K562 (cell line): ENCODE measurements around the gene PSEN1. TPM values are rescaled to one million over a fixed set of nuclear protein-coding genes. Genes with fewer than 3 reads are reported as not detected.

Experiments
- ESRRB ChIP-seq: fragments of 250-450 bp; sonication (Bioruptor Pico); IDR thresholded peaks from 2 replicates; pipeline ENCODE4 v1.5.0; 2020; ENCODE audit warnings: mild to moderate bottlenecking, moderate library complexity, borderline replicate concordance
- FOS ChIP-seq: IDR thresholded peaks from 3 replicates; pipeline ENCODE4 v1.6.1; 2011; ENCODE audit not compliant: insufficient read length; ENCODE audit errors: extremely low read depth
- MIER1 ChIP-seq: fragments of 450-650 bp; IDR thresholded peaks from 2 replicates; pipeline ENCODE4 v1.6.1; 2016; ENCODE audit warnings: antibody characterized with exemption, mild to moderate bottlenecking, low read depth
- NRF1 ChIP-seq, 2 experiments: fragments of 450-650 bp; IDR thresholded peaks in 1 of 2; conservative IDR thresholded peaks in 1 of 2; 2 replicates each; pipeline ENCODE4 v1.6.1; 2014; ENCODE audit warnings: mild to moderate bottlenecking in 2 of 2
- SRSF1 ChIP-seq: fragments of 200-400 bp; formaldehyde crosslinking; IDR thresholded peaks from 2 replicates; pipeline ENCODE4 v1.6.1; 2017; ENCODE audit warnings: mild to moderate bottlenecking, low read depth, low read length, moderate library complexity
- ZC3H4 ChIP-seq: sonication (generic); formaldehyde crosslinking; IDR thresholded peaks from 2 replicates; pipeline ENCODE4 v1.9.0; 2021; ENCODE audit warnings: missing genetic modification reagents, borderline replicate concordance
- ZNF561 ChIP-seq: fragments of 450-650 bp; formaldehyde crosslinking; conservative IDR thresholded peaks from 2 replicates; pipeline ENCODE4 v1.4.0; 2020; ENCODE audit warnings: mild to moderate bottlenecking, moderate library complexity
- polyA plus RNA-seq, 8 experiments: library from polyadenylated mRNA; depleted of rRNA in 4 of 8; stranded (reverse) in 5 of 8; unstranded in 3 of 8; fragments of >200 nt; fragmentation: Nextera tagmentation in 2 of 8; fragmentation: Illumina TruSeq in 1 of 8; extraction: Ambion mirVana in 2 of 8; extraction: Trizol in 1 of 8; gene quantifications; 2 replicates each; pipeline versions ENCODE4 v1.2.1 to v1.2.3, GENCODE V29; 2011 to 2014; ENCODE audit warnings: inconsistent platforms in 1 of 8, missing spikeins in 1 of 8
- total RNA-seq, 7 experiments: library from RNA; depleted of rRNA in 6 of 7; stranded (reverse); fragments of >200 nt in 6 of 7; fragmentation: Illumina TruSeq in 2 of 7; extraction: Trizol in 2 of 7; gene quantifications; 2 replicates each; pipeline versions ENCODE4 v1.2.1 to v1.2.3, GENCODE V29; 2011 to 2021; ENCODE audit warnings: low replicate concordance in 1 of 7
- TF ChIP-seq, protein P1 (sequence below): sonication (generic); formaldehyde crosslinking; IDR thresholded peaks from 2 replicates; pipeline ENCODE4 v1.8.0; 2022; ENCODE audit warnings: mild to moderate bottlenecking, missing genetic modification reagents
- TF ChIP-seq, protein P2 (sequence below): fragments of 450-650 bp; IDR thresholded peaks from 2 replicates; pipeline ENCODE4 v1.6.1; 2016; ENCODE audit warnings: missing biosample characterization, missing genetic modification characterization
- TF ChIP-seq, protein P3 (sequence below): fragments of 250-450 bp; sonication (Bioruptor Pico); IDR thresholded peaks from 2 replicates; pipeline ENCODE4 v1.8.0; 2021; ENCODE audit warnings: borderline replicate concordance, mild to moderate bottlenecking, moderate library complexity; ENCODE audit not compliant: poor library complexity, severe bottlenecking
- TF ChIP-seq, protein P4 (sequence below), 2 experiments: fragments of 450-650 bp in 1 of 2; sonication (generic) in 1 of 2; formaldehyde crosslinking in 1 of 2; IDR thresholded peaks; 2 replicates each; pipeline versions ENCODE4 v1.7.1 to v1.9.0; 2016 to 2022; ENCODE audit warnings: inconsistent platforms in 1 of 2, mild to moderate bottlenecking in 1 of 2, missing genetic modification reagents in 1 of 2

The PSEN1 gene
- total and polyA plus RNA-seq, 9 of the 15 experiments (the other 6 are each of a cell fraction or from before 2014, with no cell fraction given): 6.5 to 25.2 (median 14.3) TPM

DNA sequence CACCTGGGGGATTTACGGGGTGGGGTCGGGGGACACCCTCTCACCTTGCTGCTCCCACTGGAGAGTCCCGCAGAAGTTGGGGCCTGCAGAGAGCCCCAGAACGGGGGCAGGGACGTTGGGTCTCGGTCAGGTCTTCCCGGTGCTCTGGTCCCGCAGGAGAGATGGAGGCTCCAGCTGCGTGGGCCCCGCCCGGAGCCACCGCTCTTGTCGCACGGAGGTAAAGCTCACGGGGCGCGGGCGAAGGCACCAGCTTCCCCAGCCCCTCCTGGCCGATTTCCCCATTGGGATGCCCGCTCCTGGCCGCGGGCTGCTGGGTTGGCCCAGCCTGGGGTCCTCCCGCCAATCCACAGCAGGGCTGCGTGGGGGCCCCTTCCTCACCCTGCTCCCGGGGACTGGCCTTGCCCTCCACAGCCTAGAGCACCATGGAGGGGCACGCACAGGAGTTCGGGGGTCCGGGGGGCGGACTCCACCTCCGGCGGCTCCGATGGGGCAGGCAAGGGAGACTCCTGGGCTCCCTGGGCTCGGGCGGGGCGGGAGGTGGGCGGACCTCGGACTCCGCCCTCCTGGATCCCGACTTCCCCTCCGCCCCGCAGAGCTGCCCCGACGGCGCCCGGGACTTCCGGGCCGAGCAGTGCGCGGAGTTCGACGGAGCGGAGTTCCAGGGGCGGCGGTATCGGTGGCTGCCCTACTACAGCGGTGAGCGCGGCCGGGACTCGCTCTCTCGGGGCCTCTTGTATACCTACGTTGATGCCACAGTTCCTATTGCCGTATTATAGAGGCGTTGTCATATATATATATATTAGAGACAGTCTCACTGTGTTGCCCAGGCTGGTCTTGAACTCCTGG, 109.4 kb downstream of the PSEN1 start (continued):
- TF ChIP-seq, protein P1, sequence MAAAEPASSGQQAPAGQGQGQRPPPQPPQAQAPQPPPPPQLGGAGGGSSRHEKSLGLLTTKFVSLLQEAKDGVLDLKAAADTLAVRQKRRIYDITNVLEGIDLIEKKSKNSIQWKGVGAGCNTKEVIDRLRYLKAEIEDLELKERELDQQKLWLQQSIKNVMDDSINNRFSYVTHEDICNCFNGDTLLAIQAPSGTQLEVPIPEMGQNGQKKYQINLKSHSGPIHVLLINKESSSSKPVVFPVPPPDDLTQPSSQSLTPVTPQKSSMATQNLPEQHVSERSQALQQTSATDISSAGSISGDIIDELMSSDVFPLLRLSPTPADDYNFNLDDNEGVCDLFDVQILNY: no peak
- TF ChIP-seq ZC3H4 (CRISPR knock-in tag): no peak
- TF ChIP-seq, protein P2, sequence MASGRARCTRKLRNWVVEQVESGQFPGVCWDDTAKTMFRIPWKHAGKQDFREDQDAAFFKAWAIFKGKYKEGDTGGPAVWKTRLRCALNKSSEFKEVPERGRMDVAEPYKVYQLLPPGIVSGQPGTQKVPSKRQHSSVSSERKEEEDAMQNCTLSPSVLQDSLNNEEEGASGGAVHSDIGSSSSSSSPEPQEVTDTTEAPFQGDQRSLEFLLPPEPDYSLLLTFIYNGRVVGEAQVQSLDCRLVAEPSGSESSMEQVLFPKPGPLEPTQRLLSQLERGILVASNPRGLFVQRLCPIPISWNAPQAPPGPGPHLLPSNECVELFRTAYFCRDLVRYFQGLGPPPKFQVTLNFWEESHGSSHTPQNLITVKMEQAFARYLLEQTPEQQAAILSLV (tag): no peak
- no peak for TF ChIP-seq SRSF1
- TF ChIP-seq FOS: no peak
- TF ChIP-seq, protein P3, sequence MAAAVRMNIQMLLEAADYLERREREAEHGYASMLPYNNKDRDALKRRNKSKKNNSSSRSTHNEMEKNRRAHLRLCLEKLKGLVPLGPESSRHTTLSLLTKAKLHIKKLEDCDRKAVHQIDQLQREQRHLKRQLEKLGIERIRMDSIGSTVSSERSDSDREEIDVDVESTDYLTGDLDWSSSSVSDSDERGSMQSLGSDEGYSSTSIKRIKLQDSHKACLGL: no peak
- no peak for TF ChIP-seq ESRRB (CRISPR knock-in tag)
- no peak for TF ChIP-seq ZNF561
- TF ChIP-seq MIER1: no peak
- TF ChIP-seq, protein P4, sequence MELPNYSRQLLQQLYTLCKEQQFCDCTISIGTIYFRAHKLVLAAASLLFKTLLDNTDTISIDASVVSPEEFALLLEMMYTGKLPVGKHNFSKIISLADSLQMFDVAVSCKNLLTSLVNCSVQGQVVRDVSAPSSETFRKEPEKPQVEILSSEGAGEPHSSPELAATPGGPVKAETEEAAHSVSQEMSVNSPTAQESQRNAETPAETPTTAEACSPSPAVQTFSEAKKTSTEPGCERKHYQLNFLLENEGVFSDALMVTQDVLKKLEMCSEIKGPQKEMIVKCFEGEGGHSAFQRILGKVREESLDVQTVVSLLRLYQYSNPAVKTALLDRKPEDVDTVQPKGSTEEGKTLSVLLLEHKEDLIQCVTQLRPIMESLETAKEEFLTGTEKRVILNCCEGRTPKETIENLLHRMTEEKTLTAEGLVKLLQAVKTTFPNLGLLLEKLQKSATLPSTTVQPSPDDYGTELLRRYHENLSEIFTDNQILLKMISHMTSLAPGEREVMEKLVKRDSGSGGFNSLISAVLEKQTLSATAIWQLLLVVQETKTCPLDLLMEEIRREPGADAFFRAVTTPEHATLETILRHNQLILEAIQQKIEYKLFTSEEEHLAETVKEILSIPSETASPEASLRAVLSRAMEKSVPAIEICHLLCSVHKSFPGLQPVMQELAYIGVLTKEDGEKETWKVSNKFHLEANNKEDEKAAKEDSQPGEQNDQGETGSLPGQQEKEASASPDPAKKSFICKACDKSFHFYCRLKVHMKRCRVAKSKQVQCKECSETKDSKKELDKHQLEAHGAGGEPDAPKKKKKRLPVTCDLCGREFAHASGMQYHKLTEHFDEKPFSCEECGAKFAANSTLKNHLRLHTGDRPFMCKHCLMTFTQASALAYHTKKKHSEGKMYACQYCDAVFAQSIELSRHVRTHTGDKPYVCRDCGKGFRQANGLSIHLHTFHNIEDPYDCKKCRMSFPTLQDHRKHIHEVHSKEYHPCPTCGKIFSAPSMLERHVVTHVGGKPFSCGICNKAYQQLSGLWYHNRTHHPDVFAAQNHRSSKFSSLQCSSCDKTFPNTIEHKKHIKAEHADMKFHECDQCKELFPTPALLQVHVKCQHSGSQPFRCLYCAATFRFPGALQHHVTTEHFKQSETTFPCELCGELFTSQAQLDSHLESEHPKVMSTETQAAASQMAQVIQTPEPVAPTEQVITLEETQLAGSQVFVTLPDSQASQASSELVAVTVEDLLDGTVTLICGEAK (IDR thresholded peaks at IDR 0.05): peak; percentile 76
- TF ChIP-seq, protein P4 (CRISPR knock-in tag; IDR thresholded peaks at IDR 0.05): no peak
- TF ChIP-seq NRF1 (conservative IDR thresholded peaks at IDR 0.05 in 1 of 2, IDR thresholded peaks at IDR 0.05 in 1 of 2): peak; percentile 12 to 42; a peak in 2 of 4 replicates
